ENCODE results near the gene FKBP5. TPM values are rescaled to one million over a fixed set of nuclear protein-coding genes. Genes with fewer than 3 reads are reported as not detected.

Gene FKBP5
- total RNA-seq, 1 donor from 2014 or later: 16.5 TPM

DNA sequence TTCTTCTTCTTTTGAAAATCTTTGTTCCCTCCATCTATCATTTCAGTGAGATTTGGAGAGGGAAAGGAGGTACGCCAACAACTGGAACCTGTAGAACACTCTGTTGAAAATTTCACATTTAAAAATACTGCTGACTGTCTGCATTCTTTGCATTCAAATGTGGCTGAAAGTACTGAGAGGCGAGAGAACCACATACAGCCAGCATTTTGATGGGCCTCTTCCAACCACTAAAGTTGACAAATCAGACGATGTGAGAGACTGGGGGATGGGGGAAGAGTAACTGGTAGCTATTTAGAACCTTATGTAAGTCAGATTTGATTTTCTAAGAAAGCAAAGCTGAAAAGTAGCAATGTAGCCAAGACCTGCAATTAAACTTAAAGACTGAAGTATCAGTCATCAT is 77.5 kb downstream of the FKBP5 start:
- H3K4me3 ChIP-seq (ENCODE audit: low read depth, low read length): no peak overlapping the region
- no peak for TF ChIP-seq CTCF (conservative IDR thresholded peaks at IDR 0.05; ENCODE audit: low read depth, low read length)
- no peak for DNase-seq (ENCODE audit: low read depth)

GRCh38 chr6:35610830-35611229 is 77.9 kb downstream of the FKBP5 start:
- DNase-seq (ENCODE audit: low read depth): no peak
- H3K4me3 ChIP-seq (ENCODE audit: low read depth, low read length): no peak overlapping the region
- no peak for TF ChIP-seq CTCF (conservative IDR thresholded peaks at IDR 0.05; ENCODE audit: low read depth, low read length)

DNA sequence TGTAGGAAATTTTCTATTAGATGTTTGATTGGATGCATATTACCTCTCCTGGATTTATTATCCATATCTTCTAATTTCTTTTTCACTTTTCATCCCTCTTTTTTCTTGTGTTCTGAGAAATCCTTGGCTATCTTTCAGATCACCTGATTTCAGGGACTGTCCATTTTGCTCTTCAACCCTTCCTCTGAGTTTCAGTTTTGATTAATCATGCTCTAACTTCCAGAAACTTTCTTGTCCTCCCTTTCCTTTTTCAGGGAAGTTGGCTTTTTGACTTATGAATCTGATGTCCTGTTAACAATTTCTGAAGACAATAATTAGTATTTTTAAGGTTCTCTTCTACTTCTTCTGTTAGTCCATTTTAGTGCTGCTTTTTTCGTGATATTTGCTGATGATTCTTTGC is 79.1 kb downstream of the FKBP5 start:
- no peak for TF ChIP-seq CTCF (conservative IDR thresholded peaks at IDR 0.05; ENCODE audit: low read depth, low read length)
- no peak overlapping the region for H3K4me3 ChIP-seq (ENCODE audit: low read depth, low read length)
- no peak for DNase-seq (ENCODE audit: low read depth)

DNA sequence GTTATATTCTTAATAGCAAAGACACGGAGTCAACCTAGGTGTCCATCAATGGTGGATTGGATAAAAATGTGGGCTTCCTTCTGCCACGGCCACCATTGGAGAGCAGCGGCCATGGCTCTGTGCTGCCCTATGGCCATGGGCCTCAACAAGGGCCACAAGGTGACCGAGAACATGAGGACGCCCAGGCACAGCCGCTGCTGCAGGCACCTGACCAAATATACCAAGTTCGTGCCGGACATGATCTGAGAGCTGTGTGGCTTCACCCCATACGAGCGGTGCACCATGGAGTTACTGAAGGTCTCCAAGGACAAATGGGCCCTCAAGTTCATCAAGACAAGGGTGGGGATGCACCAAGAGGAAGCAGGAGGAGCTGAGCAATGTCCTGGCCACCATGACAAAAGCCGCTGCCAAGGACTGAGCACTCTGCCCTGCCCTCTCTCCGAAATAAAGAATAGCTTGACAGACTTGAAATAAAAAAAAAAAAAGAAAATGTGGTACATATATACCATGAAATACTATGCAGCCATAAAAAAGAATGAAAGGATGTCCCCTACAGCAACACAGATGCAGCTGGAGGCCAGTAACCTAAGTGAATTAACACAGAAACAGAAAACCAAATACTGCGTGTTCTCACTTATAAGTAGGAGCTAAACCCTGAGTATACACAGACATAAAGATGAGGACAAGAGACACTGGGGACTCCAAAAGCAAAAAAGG is 81.0 kb downstream of the FKBP5 start:
- no peak overlapping the region for H3K4me3 ChIP-seq (ENCODE audit: low read depth, low read length)
- DNase-seq (ENCODE audit: low read depth): no peak
- TF ChIP-seq CTCF (conservative IDR thresholded peaks at IDR 0.05; ENCODE audit: low read depth, low read length): no peak

- no peak for TF ChIP-seq CTCF (conservative IDR thresholded peaks at IDR 0.05; ENCODE audit: low read depth, low read length)
- H3K4me3 ChIP-seq (ENCODE audit: low read depth, low read length): no peak overlapping the region
- DNase-seq (ENCODE audit: low read depth): no peak
Measured at GRCh38 chr6:35605600-35605999, 83.1 kb downstream of the FKBP5 start.

- no peak for TF ChIP-seq CTCF (conservative IDR thresholded peaks at IDR 0.05; ENCODE audit: low read depth, low read length)
- DNase-seq (ENCODE audit: low read depth): no peak
- H3K4me3 ChIP-seq (ENCODE audit: low read depth, low read length): no peak overlapping the region
Measured at GRCh38 chr6:35603326-35604202, 85.2 kb downstream of the FKBP5 start.
